HG03439 (cell line): ENCODE data around the gene CD48.

ENCODE experiments used
- ATAC-seq: cut with Tn5 transposase; IDR thresholded peaks from one replicate; pipeline ENCODE4 v1.9.1; 2021; ENCODE audit warnings: mild to moderate bottlenecking, moderate library complexity; ENCODE audit not compliant: unreplicated experiment

CD48 gene

DNA sequence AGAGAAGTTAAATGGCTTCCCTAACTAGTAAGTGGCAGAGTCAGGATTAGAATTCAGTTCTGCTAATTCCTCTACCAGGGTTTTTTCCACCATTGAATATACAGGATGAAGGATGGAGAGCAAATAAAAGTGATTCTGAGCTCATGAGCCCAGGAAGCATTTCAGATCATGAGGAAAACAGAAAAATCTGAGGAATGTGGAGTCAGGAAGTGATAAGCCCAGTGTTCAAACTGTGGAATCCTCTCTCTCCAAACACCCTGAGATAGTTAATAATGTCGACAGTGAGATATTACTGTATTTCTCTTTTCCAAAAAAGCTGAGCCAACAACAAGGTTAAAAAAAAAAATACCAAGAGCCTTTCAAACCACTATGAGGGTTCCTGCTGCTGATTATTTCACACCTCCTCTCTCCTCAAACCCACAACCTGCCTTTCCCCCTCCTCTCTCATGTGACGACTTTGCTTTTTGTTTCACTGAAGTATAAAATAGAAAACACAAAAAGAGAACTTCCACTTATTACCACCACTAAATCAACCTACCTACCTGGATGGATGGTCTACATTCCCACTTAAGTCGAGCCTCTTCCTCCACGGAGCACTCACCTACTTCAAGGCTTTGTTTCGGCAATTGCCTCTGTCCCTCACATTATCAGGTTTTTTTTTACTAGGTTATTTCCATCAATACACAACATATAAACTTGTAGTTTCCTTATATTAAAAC lies 73.6 kb downstream of the CD48 start:
- ATAC-seq, result no peak

DNA sequence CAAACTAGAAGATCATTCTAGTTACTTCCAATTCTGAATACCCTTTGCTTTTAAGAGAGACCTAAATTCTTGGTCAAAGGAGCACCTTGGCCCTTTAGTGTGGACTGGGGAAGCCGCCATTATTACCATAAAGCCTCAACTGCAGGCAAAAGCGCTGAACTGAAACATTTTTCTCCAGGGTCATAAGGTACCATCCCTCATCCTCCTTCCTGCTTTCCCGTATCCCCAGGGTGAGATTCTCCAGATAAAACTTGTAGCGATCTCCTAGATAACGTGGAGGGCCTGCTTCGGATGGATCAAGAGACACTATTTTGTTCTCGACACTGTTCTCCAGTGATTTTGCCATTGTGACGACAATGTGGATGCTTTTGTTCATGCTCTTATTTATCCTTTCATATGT lies 74.6 kb downstream of the CD48 start:
- no peak for ATAC-seq

DNA sequence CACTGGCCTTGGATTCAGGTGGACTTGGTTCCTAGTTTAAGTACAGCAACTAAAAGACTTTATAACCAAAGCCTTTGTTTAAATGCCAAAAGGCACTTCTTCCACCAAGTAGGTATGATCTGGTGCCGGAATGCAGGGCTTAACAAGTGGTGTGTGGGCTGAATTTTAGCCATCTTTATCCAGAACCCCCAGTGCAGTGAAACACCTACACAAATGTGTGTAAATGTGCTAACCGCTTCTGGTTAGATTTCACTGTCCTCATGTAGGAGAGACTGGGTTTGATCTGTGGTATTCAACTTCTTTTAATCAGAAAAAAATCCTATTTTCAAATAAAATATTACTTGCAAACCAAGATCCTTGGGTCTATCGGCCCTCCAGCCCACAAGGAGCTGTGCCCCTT lies 75.1 kb downstream of the CD48 start:
- no peak for ATAC-seq

DNA sequence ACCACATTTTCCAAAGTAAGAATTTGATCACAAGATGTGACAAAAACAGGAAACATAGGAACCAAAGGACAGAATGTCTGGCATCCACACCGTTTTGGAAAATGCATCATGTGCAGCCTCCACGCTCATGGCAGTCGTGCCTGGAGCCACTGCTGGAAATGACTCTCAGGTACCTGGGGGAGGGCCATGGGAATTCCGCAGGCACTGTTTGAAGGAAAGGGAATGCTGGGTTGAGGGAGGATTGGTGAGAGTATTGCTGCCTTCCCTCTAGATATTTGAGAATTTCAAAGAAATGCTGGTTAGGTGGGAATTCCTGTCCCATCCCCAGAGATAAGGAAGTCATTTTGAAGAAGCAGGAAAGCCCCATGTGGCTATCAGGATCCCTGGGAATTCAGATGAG lies 75.5 kb downstream of the CD48 start:
- no peak for ATAC-seq

DNA sequence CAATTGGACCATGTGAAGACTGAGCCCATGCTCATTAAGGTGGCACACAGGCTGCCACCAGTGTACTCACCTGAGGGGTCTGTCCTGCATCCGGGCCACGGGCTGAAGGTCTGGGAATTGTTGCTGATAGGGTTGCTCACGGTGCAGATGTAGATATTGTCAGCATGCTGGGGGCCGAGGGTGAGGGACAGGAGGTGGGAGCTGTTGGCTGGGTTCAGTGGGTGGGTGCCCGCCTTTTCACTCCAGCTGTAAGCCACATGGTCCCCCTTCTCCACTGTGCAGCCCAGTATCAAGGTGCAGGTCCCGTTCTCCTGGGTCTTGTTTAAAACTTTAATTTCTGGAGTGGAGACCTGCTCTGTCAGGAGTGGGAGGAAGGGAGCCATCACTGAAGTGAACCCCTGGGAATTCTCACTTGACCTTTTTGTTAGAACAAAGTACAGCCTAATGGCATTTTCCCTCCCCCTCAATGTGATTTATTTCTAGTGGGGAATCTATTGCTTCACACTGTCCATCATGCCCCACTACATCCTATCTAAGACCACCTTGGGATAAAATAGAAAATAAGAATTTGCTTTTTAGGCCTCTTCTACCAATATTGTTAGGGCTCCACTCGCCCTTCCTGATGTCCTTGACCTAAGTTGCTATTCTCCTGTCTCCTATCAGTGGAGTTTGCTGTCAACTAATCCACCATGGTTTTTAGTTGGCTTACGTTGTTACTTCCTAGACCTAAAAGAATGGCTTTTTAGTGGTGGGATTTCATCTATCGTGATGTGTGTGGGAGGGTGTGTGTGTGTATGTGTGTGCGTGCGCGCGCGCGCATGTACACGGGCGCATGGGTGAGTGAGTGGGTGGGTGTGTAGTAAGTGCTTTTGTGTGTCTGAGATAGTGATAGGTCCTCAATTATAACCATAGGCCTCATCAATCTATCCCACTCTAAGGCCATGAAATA lies 76.8 kb downstream of the CD48 start:
- no peak for ATAC-seq

DNA sequence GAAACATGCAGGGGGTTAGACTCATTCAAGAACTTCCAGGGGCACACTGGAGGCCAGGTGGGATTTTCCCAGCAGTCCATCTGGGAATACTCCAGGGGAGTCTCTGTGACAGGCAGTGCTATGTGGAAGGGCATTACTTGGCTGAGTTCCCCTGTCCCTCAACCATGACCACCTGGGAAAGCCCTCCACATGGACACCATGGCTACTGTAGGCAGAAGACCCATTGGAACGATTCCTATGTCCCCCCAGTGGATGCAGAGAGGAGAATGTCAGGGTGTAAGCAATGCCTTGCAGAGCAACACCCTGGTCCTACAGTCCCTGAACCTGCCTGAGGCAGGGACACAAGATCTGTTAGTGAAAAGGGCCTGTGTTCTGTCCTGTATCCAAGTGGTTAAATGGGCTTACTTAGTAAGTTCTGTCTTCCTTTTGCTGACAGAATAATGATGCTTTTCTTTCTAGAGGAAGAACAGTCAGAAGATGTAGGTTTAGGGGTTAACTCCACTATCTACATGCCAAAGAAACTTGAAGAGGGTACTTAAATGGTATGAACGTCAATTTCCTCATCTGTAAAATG lies 78.2 kb downstream of the CD48 start:
- ATAC-seq, result no peak

DNA sequence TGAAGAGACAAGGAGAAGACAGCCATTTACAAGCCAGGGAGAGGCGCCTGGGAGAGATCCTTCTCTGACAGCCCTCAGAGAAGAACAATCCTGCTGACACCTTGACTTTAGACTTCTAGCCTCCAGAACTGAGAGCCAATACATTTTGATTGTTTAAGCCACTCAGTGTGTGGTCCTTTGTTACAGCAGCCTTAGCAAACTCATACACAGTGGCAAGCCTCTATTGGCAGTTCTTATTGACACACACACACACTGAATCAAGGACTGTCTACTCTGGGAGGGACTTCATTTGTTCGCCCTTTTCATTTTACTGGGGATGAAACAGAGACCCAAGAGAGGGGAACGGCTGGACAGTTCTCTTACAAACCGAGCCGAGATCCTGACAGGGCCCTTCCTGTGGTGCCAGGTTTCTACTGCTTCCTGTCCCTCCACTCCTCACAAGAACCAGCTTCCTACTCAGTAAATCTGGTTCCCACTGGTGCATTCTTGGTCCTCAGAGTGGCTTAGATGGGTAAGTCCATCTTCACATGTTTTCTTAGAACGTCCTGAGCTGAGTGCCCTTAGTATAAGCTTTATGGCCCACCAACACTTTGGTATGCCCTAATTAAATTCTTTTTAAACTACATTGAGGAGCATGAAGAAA lies 79.5 kb downstream of the CD48 start:
- ATAC-seq, result no peak

DNA sequence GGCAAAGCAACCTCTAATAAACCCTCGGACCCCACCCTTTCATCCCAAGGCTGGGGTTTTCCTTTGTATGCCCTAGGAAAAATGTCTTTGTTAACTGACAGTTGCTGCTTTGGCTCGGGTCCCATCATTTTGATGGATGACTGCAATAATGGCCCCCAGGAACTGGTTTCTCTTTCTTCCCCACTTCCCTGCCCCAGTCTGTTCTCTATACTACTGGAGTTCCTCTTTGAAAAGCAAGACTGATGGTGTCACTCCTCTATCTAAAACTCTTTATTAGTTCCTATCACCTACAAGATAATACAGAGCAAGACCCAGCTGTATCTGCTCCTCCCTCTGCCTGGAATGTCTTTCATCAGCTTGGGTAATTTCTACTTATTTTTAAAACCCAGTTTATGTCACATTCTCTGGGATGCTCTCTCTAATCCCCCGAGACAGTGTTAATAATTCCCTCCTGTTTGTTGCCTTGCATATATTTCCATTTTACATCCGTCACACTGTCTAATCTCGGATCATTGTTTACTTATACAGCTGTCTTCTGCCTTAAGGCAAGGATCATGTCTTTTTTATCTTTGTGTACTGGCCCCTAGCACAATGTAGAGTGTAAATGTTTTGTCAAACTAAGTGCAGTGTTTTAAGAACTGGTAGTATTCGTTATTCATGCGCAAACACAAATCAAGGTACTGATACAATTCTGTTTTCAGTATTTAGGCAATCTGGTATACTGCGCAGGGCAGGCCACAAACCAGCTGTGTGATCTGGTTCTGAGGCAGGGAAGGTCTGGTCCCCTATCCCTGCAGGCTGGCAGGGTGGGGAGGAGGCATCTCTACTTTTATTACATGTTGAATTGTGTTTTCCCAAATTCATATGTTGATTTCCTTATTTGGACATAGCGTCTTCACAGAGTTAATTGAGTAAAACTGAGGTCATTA lies 80.8 kb downstream of the CD48 start:
- no peak for ATAC-seq

DNA sequence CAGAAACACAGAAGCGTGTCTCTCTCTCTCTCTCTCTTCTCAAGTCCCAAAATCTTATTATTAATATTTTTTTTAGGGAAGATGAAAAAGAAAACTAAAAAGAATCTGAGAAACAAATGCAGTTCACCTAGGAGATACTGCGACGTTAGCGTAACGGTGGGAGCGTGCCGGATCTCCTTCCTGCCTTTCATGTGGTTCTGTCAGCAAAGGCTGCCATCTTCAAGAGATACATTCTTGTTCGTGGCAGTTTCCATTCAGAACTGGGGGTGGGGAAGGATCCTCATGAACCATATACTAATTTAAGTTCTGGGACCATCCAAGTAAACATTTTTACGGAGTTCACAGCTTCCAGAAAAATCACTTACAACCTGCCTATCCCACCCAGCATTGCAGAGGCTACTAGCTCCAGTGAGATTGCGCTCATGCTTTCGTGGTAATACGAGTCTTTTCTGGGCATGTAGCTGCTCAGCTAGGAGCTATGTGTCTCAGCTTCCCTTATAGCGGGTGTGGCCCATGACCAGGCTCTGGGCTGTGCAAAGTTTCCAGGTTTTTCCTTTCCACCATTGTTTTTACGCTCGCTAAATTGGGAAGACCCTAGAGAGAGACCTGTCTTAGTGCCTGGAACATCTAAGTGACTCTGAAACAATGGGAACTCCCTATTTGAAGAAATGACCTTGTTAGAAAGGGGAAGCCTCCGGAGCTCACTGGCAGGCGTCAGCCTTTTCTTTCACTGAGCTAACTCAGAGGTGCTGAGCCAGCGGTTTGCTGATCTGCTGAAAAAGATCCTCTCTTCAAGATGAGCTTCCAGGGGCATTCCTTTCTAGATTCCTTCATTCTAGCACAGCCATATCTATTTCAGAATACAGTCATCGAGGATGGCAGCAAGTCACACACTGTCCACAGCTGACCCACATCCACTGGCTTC lies 82.1 kb downstream of the CD48 start:
- ATAC-seq, result no peak

DNA sequence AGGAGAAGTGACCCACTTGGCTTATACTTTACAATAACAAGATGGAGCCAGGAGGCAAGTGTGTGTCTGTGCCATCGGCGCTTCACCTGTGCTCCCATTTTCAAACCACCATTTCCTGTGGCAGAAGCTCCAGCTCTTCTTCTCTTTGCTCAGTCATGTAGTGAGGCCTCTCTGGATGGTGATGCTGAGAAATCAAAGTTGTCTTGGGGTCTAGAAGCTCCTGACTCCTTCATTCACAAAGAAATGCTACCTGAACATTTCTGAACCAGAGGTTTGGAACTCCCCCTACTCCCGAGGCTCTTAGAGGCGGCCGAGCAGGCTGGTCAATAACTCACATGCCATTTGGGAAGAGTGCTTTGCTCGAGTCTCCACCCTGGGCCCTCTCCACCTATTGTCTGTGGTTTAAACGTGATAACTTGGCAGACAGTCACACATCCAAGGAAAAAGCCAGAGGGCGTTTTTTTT lies 82.8 kb downstream of the CD48 start:
- ATAC-seq, result no peak
